ENCODE measurements around the gene POLN. TPM values are rescaled to one million over a fixed set of nuclear protein-coding genes. Genes with fewer than 3 reads are reported as not detected.

The POLN gene
- 1 to 10 TPM; 5.5 to 5.6 TPM for total RNA-seq

DNA sequence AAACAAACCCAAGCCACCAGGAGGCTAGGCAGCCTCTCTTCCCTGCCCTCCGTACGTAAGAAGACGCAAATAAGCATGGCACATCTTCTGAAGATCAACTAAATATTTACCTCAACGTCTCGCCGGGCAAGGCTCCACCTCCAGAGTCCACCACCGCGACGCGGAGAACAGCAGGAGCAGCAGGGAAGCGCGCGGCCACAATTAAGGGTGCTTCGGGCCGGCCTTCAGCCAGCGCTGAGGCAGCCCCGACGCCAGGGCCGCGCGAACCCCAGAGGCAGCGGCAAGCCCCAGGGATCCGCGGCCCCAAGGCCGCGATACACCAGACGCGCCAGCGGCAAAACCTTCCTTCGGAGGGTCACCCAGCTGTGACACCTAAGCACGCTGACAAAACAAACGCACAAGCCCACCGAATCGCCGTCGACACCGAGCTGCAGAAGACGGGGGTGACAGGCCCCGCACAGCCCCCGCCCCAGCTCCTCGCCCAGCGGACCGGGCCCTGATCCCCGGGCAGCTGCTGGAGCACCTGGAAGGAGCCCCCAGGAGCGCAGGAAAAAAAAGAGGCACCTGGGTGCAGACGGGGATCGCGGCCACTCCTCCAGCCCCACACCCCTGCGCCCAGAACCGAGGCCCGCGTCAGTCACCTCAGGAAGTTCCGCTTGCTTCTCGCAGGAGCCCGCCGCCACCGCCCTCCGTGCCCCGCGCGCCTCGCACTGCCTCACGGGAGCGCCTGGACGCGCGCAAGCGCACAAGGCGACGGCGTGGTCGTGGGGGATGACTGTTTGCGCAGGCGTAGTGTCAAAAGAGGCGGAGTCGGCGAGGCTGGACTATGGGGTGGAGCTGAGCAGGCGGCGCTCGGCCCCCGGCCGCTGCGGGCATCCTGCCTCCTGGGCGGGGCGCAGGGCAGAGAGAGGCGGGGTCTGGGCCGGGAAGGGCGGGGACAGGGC, at the start of gene POLN, which contains the start of gene HAUS3:
Gene POLN (minus strand): TSS at position 712 of the 944 bp plus-strand sequence. CDS start 12,890 bp downstream, outside the sequence.
Gene HAUS3 (minus strand): TSS at position 712 of the 944 bp plus-strand sequence. CDS start 1,175 bp downstream, outside the sequence.
- ATAC-seq (peak; percentile 93), DNase-seq (peak; percentile 99)
- Mint-ChIP-seq H3K9me3 (ENCODE audit: low read depth) (no peaks in the 10 kb centered on the region), H3K4me1 (peaks cover 47% of the 10 kb centered on the region), H3K36me3 (peaks cover 30% of the 10 kb centered on the region), H3K27me3 (no peaks in the 10 kb centered on the region), H3K27ac (peak within 1 kb of the TSS; percentile 91), H3K4me3 (peak within 1 kb of the TSS; percentile 84)
- CTCF ChIA-PET: interaction anchor here (0.7 to 2.8 kb wide), 13 partner anchors 9 to 293 kb away, joined by 3 to 18 read pairs (median 3); partner anchors contain the start of genes CFAP99, MXD4 and RNF4

DNA sequence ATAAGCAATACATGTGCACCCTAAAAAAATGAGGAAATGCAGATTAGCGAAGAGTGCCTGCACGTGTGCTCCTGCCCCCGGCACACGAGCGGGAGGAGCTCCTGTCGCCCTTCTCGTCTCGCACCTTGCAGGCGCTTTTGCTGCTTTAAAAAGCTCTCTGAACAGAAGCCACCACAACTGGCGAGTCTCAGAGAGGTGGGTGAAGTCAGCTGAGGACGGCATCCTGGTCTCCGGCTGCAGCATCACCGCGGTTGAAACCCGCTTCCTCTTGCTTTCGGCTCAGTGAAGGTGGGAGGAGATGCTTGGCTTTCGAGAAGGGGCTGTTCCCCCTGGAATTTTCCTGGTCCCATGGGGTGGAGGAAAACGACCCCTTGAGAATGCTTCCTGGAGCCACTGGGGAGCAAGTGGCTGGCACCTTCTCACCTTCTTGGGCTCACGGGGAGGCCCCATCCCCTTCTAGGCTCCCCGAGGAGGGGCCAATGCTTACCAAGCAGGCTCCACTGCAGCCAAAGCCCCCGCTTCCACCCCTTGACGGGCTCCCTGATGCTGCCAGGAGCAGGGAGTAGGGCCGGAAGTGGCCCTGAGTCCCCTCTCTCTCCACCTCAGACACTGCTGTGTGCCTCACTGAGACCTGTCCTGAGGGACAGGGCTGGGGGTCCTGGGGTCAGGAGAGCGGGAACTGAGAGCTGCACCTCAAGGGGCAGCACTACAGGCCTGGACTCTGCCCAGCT, 49.2 kb upstream of the POLN start:
- DNase-seq: peak; percentile 92
- CTCF ChIA-PET: interaction anchor here (0.9 to 1.9 kb wide), 6 partner anchors 9 to 121 kb away, joined by 3 to 8 read pairs (median 5); partner anchors contain the start of gene MXD4
- peaks cover 3% of the 10 kb centered on the region for H3K27me3 Mint-ChIP-seq
- H3K9me3 Mint-ChIP-seq (ENCODE audit: low read depth): no peaks in the 10 kb centered on the region
- peaks cover 30% of the 10 kb centered on the region for H3K4me1 Mint-ChIP-seq
- peak overlapping the region; percentile 86 for H3K27ac Mint-ChIP-seq
- peak overlapping the region; percentile 52 for H3K4me3 Mint-ChIP-seq
- H3K36me3 Mint-ChIP-seq: peaks cover 3% of the 10 kb centered on the region
- ATAC-seq: peak; percentile 94

DNA sequence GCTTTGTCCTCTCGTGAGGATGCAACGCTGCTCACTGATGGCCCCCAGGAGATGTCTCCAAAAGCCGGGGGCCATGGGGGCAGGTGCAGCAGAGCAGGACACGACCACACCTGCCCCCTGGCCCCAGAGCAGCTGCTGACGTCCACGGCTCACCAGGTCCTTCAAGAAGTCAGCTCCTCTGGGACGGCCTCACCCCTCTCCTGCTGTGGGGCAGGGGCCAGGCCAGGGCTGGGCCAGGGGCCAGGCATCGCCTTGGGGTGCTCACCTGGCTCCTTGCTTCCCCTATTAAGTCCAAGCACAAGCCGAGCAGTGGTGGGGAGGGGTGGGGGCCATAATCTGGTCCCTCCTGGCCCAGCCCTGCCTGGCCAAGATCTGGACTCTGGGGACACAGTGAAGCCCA, 48.6 kb upstream of the POLN start:
- CTCF ChIA-PET: interaction anchor here (0.8 to 1.9 kb wide), 6 partner anchors 9 to 122 kb away, joined by 3 to 8 read pairs (median 4); partner anchors contain the start of gene MXD4
- Mint-ChIP-seq H3K4me3 (no peak overlapping the region), H3K27me3 (peaks cover 3% of the 10 kb centered on the region), H3K4me1 (peaks cover 31% of the 10 kb centered on the region), H3K36me3 (peaks cover 3% of the 10 kb centered on the region), H3K9me3 (ENCODE audit: low read depth) (no peaks in the 10 kb centered on the region), H3K27ac (peak overlapping the region; percentile 86)
- ATAC-seq: no peak
- DNase-seq: peak; percentile 40

DNA sequence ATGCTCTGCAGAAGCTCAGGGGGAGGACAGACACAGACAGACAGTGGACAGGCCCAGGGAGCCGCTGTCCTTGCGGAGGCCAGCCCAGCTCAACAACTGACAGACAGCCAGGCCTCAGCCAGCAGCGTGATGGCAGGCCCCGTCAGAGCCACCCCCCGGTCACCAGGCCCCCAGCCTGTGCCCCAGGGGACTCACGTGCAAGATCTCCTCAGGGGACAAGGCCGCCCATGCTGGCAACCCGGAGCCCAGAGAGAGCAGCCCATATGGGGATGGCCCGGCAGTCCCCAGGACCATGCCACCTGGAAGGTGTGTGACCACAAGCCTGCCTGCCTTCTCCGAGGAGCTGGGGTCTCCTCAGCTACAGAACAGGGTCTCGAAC, 48.0 kb upstream of the POLN start:
- Mint-ChIP-seq H3K36me3 (peaks cover 3% of the 10 kb centered on the region), H3K27ac (no peak overlapping the region), H3K4me3 (no peak overlapping the region), H3K27me3 (peaks cover 3% of the 10 kb centered on the region), H3K4me1 (peaks cover 33% of the 10 kb centered on the region), H3K9me3 (ENCODE audit: low read depth) (no peaks in the 10 kb centered on the region)
- DNase-seq (no peak), ATAC-seq (no peak)
- CTCF ChIA-PET: interaction anchor here (0.8 to 1.5 kb wide), 3 partner anchors 8 to 28 kb away, joined by 3 to 8 read pairs (median 3); partner anchors contain the start of gene MXD4

DNA sequence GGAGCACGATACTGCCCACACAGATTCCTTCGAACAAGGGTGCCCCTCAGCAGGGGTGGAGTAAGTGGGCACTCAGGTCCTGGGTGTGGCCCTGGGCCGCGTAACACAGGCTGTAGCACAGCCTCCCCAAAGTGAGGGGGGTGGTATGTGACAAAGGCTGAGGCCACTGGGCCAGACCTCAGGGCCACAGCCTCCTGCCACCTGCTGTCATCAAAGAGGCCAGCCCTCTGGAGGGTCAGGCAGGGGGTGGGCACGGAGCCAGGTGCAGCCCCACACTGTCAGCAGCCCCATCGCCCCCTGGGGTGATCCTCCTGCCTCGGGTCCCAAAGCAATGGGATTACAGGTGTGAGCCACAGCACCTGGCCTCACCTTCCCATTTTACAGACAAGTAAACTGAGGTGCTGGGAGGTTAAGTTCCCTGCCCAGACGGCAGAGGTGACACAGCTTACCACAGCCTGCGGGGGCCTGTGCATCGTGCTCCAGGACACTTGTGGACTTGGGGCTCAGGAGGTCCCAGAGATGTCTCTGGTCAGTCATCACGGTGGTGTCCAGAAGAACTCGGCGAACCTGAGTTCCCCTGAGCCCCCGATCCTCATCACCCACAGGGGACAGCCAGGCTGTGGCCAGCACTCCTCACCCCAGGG, 47.5 kb upstream of the POLN start:
- no peak overlapping the region for H3K4me3 Mint-ChIP-seq
- DNase-seq: no peak
- CTCF ChIA-PET: no interaction called here
- ATAC-seq: no peak
- H3K27me3 Mint-ChIP-seq: peaks cover 3% of the 10 kb centered on the region
- no peak overlapping the region for H3K27ac Mint-ChIP-seq
- H3K4me1 Mint-ChIP-seq: peaks cover 34% of the 10 kb centered on the region
- peaks cover 3% of the 10 kb centered on the region for H3K36me3 Mint-ChIP-seq
- no peaks in the 10 kb centered on the region for H3K9me3 Mint-ChIP-seq (ENCODE audit: low read depth)

DNA sequence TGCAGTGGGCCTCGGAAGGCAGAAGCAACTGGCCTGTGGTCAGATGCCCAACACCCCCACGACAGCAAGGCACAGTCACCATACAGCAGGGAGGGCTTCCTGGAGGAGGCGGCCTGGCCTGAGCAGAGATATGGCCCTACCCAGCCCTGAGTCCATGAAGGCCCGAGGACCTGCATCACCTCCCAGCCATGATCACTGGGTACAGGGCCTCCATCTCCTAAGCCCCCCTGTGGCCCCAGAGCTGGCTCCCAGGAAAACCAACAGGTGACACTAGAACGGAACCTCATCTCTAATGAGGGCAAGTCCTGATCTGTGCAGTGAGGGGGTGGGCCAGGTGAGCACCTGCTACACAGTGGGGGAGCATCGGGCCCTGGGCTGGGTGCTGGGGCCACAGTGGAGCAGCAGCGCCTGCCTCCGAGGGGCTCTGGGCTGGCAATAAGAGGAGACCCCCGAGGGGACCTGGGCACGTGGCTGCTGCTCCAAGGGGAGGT, 46.2 kb upstream of the POLN start:
- DNase-seq: no peak
- CTCF ChIA-PET: no interaction called here
- Mint-ChIP-seq H3K4me3 (no peak overlapping the region), H3K4me1 (peaks cover 40% of the 10 kb centered on the region), H3K36me3 (no peaks in the 10 kb centered on the region), H3K9me3 (ENCODE audit: low read depth) (peaks cover 2% of the 10 kb centered on the region), H3K27me3 (peaks cover 3% of the 10 kb centered on the region), H3K27ac (no peak overlapping the region)
- no peak for ATAC-seq

DNA sequence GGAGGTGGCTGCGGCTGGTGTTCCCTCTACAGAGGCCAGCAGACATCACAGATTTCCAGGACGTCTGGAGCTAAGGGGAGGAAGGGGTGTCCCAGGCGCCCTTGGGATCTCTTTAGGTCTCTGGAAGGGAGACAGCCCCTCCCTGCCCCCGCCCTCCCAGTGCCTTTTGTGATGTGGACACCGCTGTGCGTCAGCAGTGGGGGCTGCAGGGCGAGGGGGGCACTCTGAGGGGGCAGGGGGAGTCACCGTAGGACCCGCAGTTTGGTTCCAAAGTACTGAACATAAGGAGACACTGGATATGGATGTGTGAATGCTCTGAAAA, 45.6 kb upstream of the POLN start:
- Mint-ChIP-seq H3K4me1 (peaks cover 45% of the 10 kb centered on the region), H3K4me3 (no peak overlapping the region), H3K36me3 (no peaks in the 10 kb centered on the region), H3K27ac (no peak overlapping the region), H3K27me3 (no peaks in the 10 kb centered on the region), H3K9me3 (ENCODE audit: low read depth) (peaks cover 2% of the 10 kb centered on the region)
- no peak for ATAC-seq
- DNase-seq: no peak
- CTCF ChIA-PET: interaction anchor here (0.6 kb wide), 1 partner anchor 318 kb away, joined by 3 read pairs; no protein-coding TSS in a partner anchor

DNA sequence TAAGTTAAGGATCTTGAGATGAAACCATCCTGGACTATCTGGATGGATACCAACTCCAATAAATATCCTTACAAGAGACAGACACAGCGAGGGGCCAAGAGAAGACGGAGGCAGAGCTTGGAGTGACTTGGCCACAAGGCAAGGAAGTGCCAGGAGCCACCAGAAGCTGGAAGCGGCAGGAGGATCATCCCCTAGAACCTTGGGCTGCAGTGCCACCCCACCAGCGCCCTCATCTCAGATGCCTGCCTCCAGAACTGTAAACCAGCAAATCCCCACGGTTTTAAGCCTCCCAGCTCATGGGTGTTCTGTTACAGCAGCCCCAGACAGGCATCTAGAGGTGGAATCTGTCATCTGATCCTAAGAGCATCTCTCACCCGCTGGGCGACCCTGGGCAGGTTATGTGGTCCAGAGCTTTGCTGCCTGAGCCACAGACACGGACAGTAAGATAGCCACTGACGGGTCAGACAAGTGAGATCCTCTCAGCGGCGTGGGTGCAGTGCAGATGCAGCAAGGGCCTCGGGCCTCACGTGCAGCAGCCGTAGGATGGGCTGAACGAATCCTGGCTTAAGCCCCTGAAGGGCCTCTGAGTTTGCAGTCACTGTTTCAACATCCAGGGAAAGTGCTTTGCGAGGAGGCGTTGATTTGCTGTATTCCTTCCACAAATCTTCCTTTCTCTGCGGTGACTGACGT, 45.1 kb upstream of the POLN start:
- no peak overlapping the region for H3K27ac Mint-ChIP-seq
- peaks cover 50% of the 10 kb centered on the region for H3K4me1 Mint-ChIP-seq
- no peaks in the 10 kb centered on the region for H3K27me3 Mint-ChIP-seq
- DNase-seq: no peak
- no peak overlapping the region for H3K4me3 Mint-ChIP-seq
- CTCF ChIA-PET: interaction anchor here (0.6 kb wide), 1 partner anchor 319 kb away, joined by 3 read pairs; no protein-coding TSS in a partner anchor
- H3K9me3 Mint-ChIP-seq (ENCODE audit: low read depth): peaks cover 2% of the 10 kb centered on the region
- ATAC-seq: no peak
- no peaks in the 10 kb centered on the region for H3K36me3 Mint-ChIP-seq

DNA sequence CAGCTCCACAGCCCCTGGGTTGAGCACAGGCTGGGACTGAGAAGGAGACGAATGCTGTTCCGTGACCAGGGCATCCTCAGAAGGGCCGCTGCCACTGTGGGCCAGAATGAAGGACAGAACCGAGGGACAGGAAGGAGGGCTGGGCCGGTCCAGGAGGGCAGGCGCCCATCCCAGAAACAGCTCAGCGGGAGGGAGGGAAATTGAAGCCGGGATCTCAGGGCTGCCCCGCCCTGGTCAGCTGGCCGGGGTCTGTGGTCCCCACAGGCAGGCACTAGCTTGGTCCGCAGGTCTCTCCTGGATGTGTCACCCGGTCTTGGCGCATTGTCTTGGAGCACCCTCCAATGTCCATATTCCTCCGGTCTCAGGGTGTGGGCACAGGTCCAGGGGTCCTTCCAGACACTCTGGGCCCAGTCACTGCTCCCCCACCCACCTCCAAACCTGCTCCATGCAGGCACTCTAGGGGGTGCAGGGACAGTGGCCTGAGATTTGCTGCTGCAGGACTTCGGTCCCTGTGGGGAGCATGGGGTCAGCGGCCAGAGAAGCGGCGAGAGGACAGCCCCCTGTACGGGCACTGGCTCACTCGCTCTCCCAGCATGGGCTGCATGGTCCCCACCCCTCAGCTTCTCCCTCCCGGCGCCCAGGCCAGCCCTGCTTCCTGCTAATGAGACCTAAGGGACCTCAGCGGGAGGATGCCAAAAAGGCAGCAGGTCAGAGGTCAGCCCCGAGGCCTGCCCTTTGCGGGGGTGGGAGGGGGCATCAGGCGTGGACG, 43.9 kb upstream of the POLN start:
- Mint-ChIP-seq H3K27ac (no peak overlapping the region), H3K9me3 (ENCODE audit: low read depth) (peaks cover 2% of the 10 kb centered on the region), H3K4me1 (peaks cover 53% of the 10 kb centered on the region), H3K36me3 (no peaks in the 10 kb centered on the region), H3K27me3 (no peaks in the 10 kb centered on the region), H3K4me3 (no peak overlapping the region)
- ATAC-seq (no peak), DNase-seq (no peak)
- CTCF ChIA-PET: no interaction called here

DNA sequence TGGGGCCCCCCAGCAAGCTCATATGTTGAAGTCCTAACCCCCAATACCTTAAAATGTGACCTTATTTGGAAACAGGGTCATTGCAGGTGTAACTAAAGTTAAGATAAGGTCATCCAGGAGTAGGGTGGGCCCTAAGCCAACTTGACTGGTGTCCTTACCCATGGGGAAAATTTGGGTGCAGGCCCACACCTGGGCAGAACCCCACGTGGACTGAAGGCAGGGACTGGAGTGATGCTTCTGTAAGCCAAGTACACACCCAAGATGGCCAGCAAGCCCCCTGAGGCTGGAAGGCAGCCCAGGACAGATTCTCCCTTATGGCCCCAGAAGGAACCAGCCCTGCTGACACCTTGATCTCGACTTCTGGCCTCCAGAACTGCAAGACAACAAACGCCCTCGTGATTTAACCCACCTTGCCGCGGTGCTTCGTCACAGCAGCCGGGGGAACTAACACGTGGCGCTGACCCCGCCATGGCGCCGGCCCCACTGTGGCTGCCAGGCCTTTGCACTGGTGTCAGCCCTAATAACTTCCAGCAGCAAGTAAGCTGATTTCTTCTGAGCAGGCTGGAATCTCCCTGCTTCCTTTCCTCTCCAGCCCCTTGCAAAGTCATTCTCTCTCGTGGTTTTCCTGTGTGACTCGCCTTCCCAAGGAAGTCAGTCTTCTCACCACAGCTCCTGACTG, 43.2 kb upstream of the POLN start:
- no peak for ATAC-seq

DNA sequence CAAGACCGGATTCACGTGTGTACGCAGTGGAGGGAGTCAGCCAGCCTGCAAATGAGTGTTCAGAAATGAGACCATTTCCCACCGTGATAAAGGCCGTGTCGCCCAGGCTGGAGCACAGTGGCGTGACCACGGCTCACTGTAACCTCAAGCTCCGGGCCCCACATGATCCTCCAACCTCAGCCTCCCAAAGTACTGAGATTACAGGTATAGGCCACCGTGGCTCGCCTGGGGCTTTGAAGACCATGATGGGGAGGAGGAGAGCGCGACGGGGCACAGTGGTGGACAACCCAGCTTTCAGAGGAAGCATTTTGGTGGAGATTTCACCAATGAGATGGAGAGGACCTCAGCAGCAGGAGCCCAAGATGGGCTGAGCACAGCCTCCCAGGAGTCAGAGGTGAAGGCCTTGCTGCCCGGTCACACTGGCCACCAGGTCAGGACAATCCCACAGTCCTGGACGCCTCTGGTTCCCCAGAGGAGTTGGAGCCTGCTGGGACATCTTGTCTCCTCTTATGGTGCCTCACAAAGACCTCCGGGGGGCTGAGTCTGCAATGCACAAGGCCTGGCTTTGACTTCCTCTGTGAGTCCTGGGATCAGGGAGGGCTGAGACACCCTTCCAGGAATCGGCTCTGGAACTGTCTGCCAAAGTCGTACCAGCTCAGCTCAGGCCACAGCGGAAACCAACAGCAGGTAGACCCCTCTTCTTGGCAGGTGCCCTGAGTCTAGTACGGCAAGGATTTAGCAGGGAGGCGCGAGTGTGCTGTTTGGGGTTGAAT, 42.4 kb upstream of the POLN start:
- DNase-seq: no peak
- Mint-ChIP-seq H3K36me3 (no peaks in the 10 kb centered on the region), H3K27ac (no peak overlapping the region), H3K4me3 (no peak overlapping the region), H3K27me3 (no peaks in the 10 kb centered on the region), H3K4me1 (peaks cover 43% of the 10 kb centered on the region), H3K9me3 (ENCODE audit: low read depth) (peaks cover 2% of the 10 kb centered on the region)
- CTCF ChIA-PET: no interaction called here
- no peak for ATAC-seq

More for the DNA sequence above, 43.2 kb upstream of the POLN start:
- DNase-seq: no peak
- H3K9me3 Mint-ChIP-seq (ENCODE audit: low read depth): peaks cover 2% of the 10 kb centered on the region
- H3K27ac Mint-ChIP-seq: no peak overlapping the region
- H3K27me3 Mint-ChIP-seq: no peaks in the 10 kb centered on the region
- no peaks in the 10 kb centered on the region for H3K36me3 Mint-ChIP-seq
- no peak overlapping the region for H3K4me3 Mint-ChIP-seq
- H3K4me1 Mint-ChIP-seq: peaks cover 47% of the 10 kb centered on the region
- CTCF ChIA-PET: no interaction called here

Data from activated CD8-positive, alpha-beta memory T cell treated with anti-CD3 and anti-CD28 coated beads, Interleukin-2, amount 10 ng/mL, durations not matched to agents 7 days and 5 days (primary cell).